Measurements from ENCODE around the gene MAX. TPM values are rescaled to one million over a fixed set of nuclear protein-coding genes. Genes with fewer than 3 reads are reported as not detected.

MAX gene
- total RNA-seq, 1 donor from 2014 or later = 22.2 TPM

GRCh38 chr14:65057695-65058094 lies 44.6 kb downstream of the MAX start:
- Histone ChIP-seq H3K4me2 (no peak overlapping the region), H3K27ac (no peak overlapping the region), H3K36me3 (no peaks in the 10 kb centered on the region), H3K9me3 (ENCODE audit: low read depth) (no peaks in the 10 kb centered on the region), H3K27me3 (no peaks in the 10 kb centered on the region), H4K20me1 (ENCODE audit: low read depth) (no peaks in the 10 kb centered on the region), H3F3A (ENCODE audit: low read depth) (no peaks in the 10 kb centered on the region), H3K79me2 (ENCODE audit: low read depth) (no peaks in the 10 kb centered on the region), H3K4me1 (no peaks in the 10 kb centered on the region), H3K9ac (no peak overlapping the region), H2AFZ (replicated peaks) (no peak overlapping the region), H3K4me3 (no peak overlapping the region)
- TF ChIP-seq EZH2phosphoT487 (IDR thresholded peaks at IDR 0.05) (no peak), EZH2 (IDR thresholded peaks at IDR 0.05) (no peak), CTCF (IDR thresholded peaks at IDR 0.05) (no peak)
- Mint-ChIP-seq H3K4me1 (no peaks in the 10 kb centered on the region), H3K36me3 (peaks cover 20% of the 10 kb centered on the region), H3K27me3 (ENCODE audit: insufficient read depth, low read depth) (peaks cover 2% of the 10 kb centered on the region), H3K4me3 (no peak overlapping the region), H3K9me3 (no peaks in the 10 kb centered on the region), H3K27ac (no peak overlapping the region)
- DNase-seq (ENCODE audit: low spot score) = no peak

- Mint-ChIP-seq H3K36me3 (peaks cover 10% of the 10 kb centered on the region), H3K4me3 (no peak overlapping the region), H3K27ac (no peak overlapping the region), H3K27me3 (ENCODE audit: insufficient read depth, low read depth) (peaks cover 2% of the 10 kb centered on the region), H3K4me1 (no peaks in the 10 kb centered on the region), H3K9me3 (no peaks in the 10 kb centered on the region)
- DNase-seq (ENCODE audit: low spot score) = no peak
- Histone ChIP-seq H3K4me2 (no peak overlapping the region), H3K9me3 (ENCODE audit: low read depth) (no peaks in the 10 kb centered on the region), H3K79me2 (ENCODE audit: low read depth) (no peaks in the 10 kb centered on the region), H3K27ac (no peak overlapping the region), H4K20me1 (ENCODE audit: low read depth) (no peaks in the 10 kb centered on the region), H3F3A (ENCODE audit: low read depth) (no peaks in the 10 kb centered on the region), H2AFZ (replicated peaks) (no peak overlapping the region), H3K4me3 (no peak overlapping the region), H3K9ac (no peak overlapping the region), H3K36me3 (no peaks in the 10 kb centered on the region), H3K27me3 (no peaks in the 10 kb centered on the region), H3K4me1 (no peaks in the 10 kb centered on the region)
- TF ChIP-seq EZH2 (IDR thresholded peaks at IDR 0.05) (no peak), EZH2phosphoT487 (IDR thresholded peaks at IDR 0.05) (no peak), CTCF (IDR thresholded peaks at IDR 0.05) (no peak)
These were observed 47.7 kb downstream of the MAX start for GRCh38 chr14:65054471-65055085.

- no peaks in the 10 kb centered on the region for H3F3A ChIP-seq (ENCODE audit: low read depth)
- no peaks in the 10 kb centered on the region for H3K9me3 ChIP-seq (ENCODE audit: low read depth)
- no peak overlapping the region for H3K9ac ChIP-seq
- H2AFZ ChIP-seq (replicated peaks) = no peak overlapping the region
- H3K4me2 ChIP-seq = no peak overlapping the region
- no peaks in the 10 kb centered on the region for H4K20me1 ChIP-seq (ENCODE audit: low read depth)
- H3K79me2 ChIP-seq (ENCODE audit: low read depth) = no peaks in the 10 kb centered on the region
- DNase-seq (ENCODE audit: low spot score) = no peak
- H3K27me3 Mint-ChIP-seq (ENCODE audit: insufficient read depth, low read depth) = peaks cover 2% of the 10 kb centered on the region
- H3K4me3 ChIP-seq = no peak overlapping the region
- H3K36me3 Mint-ChIP-seq = peaks cover 10% of the 10 kb centered on the region
- no peaks in the 10 kb centered on the region for H3K9me3 Mint-ChIP-seq
- H3K4me1 Mint-ChIP-seq = no peaks in the 10 kb centered on the region
- no peaks in the 10 kb centered on the region for H3K27me3 ChIP-seq
- H3K4me3 Mint-ChIP-seq = no peak overlapping the region
- H3K27ac Mint-ChIP-seq = no peak overlapping the region
- H3K27ac ChIP-seq = no peak overlapping the region
- no peak for TF ChIP-seq EZH2phosphoT487 (IDR thresholded peaks at IDR 0.05)
- no peak for TF ChIP-seq CTCF (IDR thresholded peaks at IDR 0.05)
- no peak for TF ChIP-seq EZH2 (IDR thresholded peaks at IDR 0.05)
- H3K36me3 ChIP-seq = no peaks in the 10 kb centered on the region
- no peaks in the 10 kb centered on the region for H3K4me1 ChIP-seq
These were observed 48.9 kb downstream of the MAX start for GRCh38 chr14:65053466-65053865.

Measured in neural progenitor cell (in vitro differentiated cells).